GM23338 (cell line): ENCODE measurements around the gene HTRA1.

Experiments
- CREB1 ChIP-seq: fragments of 250-450 bp; sonication (Bioruptor Pico); IDR thresholded peaks from 2 replicates; pipeline ENCODE4 v1.5.0; 2020; ENCODE audit warnings: low read depth, mild to moderate bottlenecking, moderate library complexity
- EZH2 ChIP-seq: fragments of 200-600 bp; sonication (generic); IDR thresholded peaks from one replicate; pipeline ENCODE4 v1.8.0; 2017; ENCODE audit warnings: antibody characterized with exemption, mild to moderate bottlenecking, low read depth; ENCODE audit not compliant: unreplicated experiment
- EZH2phosphoT487 ChIP-seq: fragments of 200-600 bp; sonication (generic); IDR thresholded peaks from one replicate; pipeline ENCODE4 v1.8.1; 2018; ENCODE audit warnings: antibody characterized with exemption; ENCODE audit not compliant: unreplicated experiment
- JUNB ChIP-seq: IDR thresholded peaks from one replicate; pipeline ENCODE4 v1.6.1; 2016; ENCODE audit warnings: antibody characterized with exemption; ENCODE audit not compliant: unreplicated experiment
- NANOG ChIP-seq: IDR thresholded peaks from 2 replicates; pipeline ENCODE4 v1.6.1; 2016; ENCODE audit warnings: antibody characterized with exemption, borderline replicate concordance
- POLR2AphosphoS5 ChIP-seq: IDR thresholded peaks from 2 replicates; pipeline ENCODE4 v1.6.1; 2016; ENCODE audit warnings: antibody characterized with exemption, low read depth
- STAT1 ChIP-seq: IDR thresholded peaks from one replicate; pipeline ENCODE4 v1.6.1; 2016; ENCODE audit warnings: antibody characterized with exemption; ENCODE audit not compliant: unreplicated experiment
- ZNF114 ChIP-seq: fragments of 250-450 bp; sonication (Bioruptor Pico); IDR thresholded peaks from 2 replicates; pipeline ENCODE4 v1.5.0; 2020; ENCODE audit warnings: mild to moderate bottlenecking, moderate library complexity
- ZNF331 ChIP-seq: fragments of 250-450 bp; sonication (Bioruptor Pico); IDR thresholded peaks from 2 replicates; pipeline ENCODE4 v1.5.0; 2020; ENCODE audit warnings: low read depth, mild to moderate bottlenecking, moderate library complexity
- TF ChIP-seq, protein P1 (sequence below), 2 experiments: fragments of 200-600 bp in 1 of 2; sonication (generic) in 1 of 2; conservative IDR thresholded peaks; 2 replicates each; pipeline versions ENCODE4 v1.5.1 to v1.6.1; 2016 to 2017; ENCODE audit warnings: antibody characterized with exemption in 2 of 2, low read depth in 2 of 2, mild to moderate bottlenecking in 2 of 2, moderate library complexity in 1 of 2
- TF ChIP-seq, protein P2 (sequence below): IDR thresholded peaks from one replicate; pipeline ENCODE4 v1.6.1; 2018; ENCODE audit warnings: antibody characterized with exemption; ENCODE audit not compliant: unreplicated experiment
- TF ChIP-seq, protein P3 (sequence below): IDR thresholded peaks from 2 replicates; pipeline ENCODE4 v1.6.1; 2016; ENCODE audit warnings: antibody characterized with exemption

DNA sequence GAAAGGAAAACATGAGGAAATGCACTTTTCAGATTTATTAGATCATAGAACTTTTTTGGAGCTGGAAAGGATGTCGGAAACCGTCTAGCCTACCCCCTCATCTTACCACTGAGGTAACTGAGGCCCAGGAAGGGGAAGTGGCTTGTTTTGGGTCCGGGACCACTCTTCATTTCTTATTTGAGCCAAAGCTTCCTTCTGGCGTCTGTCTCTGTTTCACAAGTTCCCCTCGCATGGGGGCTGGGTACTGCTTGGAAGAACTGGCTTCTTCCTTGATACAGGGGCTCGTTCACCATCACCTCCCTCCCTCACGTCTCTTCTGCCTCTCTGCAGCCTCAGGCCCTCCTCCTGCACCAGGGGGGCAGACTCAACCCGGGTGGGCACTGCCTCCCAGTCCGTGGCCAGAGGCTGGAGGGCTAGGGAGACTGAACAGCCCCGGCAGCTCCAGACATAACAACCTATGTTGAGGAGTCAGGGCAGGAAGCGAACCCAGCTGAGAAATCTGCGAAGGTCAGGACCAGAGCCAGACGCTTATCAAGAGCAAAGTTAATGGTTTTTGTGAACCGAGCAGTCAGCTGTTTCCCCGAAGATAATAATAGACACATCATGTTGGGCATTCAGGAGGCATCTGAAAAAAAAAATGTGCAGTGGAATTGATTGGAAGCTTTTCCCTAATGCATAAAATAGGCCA is 12.9 kb downstream of the HTRA1 start:
- TF ChIP-seq, protein P1, sequence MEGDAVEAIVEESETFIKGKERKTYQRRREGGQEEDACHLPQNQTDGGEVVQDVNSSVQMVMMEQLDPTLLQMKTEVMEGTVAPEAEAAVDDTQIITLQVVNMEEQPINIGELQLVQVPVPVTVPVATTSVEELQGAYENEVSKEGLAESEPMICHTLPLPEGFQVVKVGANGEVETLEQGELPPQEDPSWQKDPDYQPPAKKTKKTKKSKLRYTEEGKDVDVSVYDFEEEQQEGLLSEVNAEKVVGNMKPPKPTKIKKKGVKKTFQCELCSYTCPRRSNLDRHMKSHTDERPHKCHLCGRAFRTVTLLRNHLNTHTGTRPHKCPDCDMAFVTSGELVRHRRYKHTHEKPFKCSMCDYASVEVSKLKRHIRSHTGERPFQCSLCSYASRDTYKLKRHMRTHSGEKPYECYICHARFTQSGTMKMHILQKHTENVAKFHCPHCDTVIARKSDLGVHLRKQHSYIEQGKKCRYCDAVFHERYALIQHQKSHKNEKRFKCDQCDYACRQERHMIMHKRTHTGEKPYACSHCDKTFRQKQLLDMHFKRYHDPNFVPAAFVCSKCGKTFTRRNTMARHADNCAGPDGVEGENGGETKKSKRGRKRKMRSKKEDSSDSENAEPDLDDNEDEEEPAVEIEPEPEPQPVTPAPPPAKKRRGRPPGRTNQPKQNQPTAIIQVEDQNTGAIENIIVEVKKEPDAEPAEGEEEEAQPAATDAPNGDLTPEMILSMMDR (conservative IDR thresholded peaks at IDR 0.05; ENCODE audit: low read depth in 2 of 2) = no peak
- TF ChIP-seq EZH2phosphoT487 (no peak), POLR2AphosphoS5 (no peak), EZH2 (no peak), JUNB (no peak), STAT1 (no peak), ZNF331 (CRISPR knock-in tag) (no peak), CREB1 (CRISPR knock-in tag) (no peak), NANOG (no peak), ZNF114 (no peak)
- TF ChIP-seq, protein P2, sequence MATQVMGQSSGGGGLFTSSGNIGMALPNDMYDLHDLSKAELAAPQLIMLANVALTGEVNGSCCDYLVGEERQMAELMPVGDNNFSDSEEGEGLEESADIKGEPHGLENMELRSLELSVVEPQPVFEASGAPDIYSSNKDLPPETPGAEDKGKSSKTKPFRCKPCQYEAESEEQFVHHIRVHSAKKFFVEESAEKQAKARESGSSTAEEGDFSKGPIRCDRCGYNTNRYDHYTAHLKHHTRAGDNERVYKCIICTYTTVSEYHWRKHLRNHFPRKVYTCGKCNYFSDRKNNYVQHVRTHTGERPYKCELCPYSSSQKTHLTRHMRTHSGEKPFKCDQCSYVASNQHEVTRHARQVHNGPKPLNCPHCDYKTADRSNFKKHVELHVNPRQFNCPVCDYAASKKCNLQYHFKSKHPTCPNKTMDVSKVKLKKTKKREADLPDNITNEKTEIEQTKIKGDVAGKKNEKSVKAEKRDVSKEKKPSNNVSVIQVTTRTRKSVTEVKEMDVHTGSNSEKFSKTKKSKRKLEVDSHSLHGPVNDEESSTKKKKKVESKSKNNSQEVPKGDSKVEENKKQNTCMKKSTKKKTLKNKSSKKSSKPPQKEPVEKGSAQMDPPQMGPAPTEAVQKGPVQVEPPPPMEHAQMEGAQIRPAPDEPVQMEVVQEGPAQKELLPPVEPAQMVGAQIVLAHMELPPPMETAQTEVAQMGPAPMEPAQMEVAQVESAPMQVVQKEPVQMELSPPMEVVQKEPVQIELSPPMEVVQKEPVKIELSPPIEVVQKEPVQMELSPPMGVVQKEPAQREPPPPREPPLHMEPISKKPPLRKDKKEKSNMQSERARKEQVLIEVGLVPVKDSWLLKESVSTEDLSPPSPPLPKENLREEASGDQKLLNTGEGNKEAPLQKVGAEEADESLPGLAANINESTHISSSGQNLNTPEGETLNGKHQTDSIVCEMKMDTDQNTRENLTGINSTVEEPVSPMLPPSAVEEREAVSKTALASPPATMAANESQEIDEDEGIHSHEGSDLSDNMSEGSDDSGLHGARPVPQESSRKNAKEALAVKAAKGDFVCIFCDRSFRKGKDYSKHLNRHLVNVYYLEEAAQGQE = no peak
- TF ChIP-seq, protein P3, sequence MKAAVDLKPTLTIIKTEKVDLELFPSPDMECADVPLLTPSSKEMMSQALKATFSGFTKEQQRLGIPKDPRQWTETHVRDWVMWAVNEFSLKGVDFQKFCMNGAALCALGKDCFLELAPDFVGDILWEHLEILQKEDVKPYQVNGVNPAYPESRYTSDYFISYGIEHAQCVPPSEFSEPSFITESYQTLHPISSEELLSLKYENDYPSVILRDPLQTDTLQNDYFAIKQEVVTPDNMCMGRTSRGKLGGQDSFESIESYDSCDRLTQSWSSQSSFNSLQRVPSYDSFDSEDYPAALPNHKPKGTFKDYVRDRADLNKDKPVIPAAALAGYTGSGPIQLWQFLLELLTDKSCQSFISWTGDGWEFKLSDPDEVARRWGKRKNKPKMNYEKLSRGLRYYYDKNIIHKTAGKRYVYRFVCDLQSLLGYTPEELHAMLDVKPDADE = no peak
